ENCODE results near the gene BID.
"Not testable (repeated sequence)": the region's sequence is repeated elsewhere in the genome, so short reads cannot be mapped to it uniquely, and the experiment has no call there.

The BID gene

GRCh38 chr22:17698276-17698675 is 76.0 kb downstream of the BID start:
- DNase-seq = not testable (repeated sequence)

DNA sequence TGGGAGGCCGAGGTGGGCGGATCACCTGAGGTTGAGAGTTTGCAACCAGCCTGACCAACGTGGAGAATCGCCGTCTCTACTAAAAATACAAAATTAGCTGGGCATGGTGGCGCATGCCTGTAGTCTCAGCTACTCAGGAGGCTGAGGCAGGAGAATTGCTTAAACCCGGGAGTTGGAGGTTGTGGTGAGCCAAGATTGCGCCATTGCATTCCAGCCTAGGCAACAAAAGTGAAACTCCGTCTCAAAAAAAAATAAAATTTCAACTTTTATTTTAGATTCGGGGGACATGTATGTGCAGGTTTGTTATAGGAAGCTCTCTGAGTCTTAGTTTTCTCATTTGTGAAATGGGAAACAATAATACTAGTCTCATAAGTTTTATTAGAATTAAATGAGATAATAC is 77.1 kb downstream of the BID start:
- not testable (repeated sequence) for DNase-seq

- DNase-seq = no peak
Measured at GRCh38 chr22:17695986-17696385, 78.3 kb downstream of the BID start.

- no peak for DNase-seq
Measured at GRCh38 chr22:17694752-17695151, 79.5 kb downstream of the BID start.

GRCh38 chr22:17694193-17694592 is 80.1 kb downstream of the BID start:
- no peak for DNase-seq

- DNase-seq = no peak
Measured at GRCh38 chr22:17692841-17693240, 81.4 kb downstream of the BID start.

DNA sequence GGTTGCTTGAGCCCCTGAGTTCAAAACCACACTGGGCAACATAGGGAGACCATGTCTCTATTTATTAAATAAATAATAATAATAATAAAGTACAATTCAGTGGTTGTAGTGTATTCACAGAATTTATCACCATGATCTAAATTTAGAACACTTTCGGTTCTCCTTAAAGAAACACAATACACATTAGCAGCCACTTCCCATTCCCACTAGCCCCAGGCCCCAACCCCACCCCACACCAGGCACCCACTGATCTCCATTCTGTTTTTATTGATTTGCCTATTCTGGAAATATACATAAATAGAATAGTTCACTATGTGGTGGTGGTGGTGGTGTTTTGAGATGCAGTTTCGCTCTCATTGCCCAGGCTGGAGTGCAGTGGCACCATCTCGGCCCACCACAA is 90.0 kb downstream of the BID start:
- DNase-seq = no peak

Measured in DMS 273 treated with DMSO at 0.1 percent for 48 hours (cell line).